Measurements from ENCODE around the gene MPDZ.

Gene MPDZ

DNA sequence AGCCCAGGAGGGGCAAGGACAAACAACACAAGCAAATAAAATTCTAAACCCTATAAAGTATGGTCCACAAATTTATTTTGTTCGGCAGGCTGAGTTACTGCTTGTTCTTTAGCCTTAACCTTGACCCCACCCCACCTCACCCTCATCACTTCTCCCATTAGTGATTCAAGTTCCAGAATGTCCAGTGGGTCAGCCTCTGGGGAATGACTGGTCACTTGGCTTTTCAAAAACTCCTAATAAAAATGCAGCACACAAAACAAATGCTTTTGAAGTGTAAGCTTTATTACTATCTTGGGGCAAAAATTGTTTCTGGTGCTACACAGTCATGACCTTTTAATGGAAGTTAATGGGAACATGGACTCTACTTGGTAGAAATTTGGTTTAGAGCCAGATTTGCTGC lies 142.1 kb downstream of the MPDZ start:
- no peak for DNase-seq

DNA sequence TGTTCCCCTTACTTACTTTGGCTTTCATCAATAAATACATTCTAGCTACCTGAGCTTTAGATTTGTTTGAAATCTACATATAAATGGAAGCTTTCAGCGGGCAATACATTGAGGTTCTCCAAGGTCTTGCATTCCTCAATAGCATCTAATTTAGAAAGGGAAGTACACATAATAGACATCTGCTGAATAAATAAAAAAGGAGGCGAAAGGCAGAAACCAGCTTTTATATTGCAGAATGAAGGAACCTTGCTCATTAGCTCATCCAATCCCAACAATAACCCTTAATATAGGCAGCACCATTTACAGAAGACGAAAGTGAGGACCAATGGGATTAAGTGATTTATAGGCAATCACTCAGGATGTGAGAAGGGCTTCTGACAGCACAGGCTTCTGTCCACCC lies 147.5 kb downstream of the MPDZ start:
- no peak for DNase-seq

DNA sequence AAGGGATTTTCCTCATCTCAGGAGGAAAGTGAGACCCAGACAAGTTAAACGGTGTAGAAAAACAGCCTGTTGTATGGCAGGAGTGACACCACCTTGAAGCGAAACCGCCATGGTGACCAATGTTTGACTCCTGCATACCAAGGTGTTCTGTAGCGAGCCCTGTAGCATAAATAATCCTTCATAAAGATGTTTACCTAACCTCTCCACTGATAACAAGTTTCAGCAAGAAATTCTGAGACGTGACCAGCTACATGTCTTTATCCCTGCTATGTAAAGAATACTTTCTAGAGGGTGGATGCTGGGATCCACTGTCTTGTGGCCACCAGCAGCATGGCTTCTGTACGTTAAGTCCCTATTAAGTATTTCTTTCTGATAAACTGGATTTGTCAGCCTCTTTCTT lies 148.1 kb downstream of the MPDZ start:
- DNase-seq = no peak

DNA sequence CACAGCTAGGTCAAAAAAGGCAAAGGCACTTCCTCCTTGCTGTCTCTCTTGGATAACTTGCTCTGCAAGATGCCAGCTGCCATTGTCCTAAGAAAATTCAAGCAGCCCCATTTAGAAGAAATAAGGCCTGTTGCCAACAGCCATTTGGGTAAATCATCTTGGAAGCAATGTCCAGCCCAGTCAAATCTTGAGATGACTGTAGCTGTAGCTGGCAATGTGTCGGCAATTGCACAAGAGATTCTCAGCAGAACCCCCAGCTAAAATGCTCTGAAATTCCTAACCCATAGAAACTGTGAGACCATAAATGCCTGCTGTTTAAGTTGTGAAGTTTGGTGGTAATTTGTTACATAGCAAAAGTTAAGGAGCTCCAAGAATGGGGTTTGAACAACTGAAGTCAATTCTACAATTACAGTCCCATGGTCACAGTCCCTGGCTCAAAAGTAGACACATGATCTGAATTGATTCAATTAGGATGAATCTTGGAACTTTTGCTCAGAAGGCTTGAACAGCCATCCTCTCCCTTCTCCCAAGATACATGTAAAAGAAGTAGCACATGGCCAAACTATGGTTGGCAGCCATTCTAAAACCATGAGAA lies 151.1 kb downstream of the MPDZ start:
- no peak for DNase-seq

DNA sequence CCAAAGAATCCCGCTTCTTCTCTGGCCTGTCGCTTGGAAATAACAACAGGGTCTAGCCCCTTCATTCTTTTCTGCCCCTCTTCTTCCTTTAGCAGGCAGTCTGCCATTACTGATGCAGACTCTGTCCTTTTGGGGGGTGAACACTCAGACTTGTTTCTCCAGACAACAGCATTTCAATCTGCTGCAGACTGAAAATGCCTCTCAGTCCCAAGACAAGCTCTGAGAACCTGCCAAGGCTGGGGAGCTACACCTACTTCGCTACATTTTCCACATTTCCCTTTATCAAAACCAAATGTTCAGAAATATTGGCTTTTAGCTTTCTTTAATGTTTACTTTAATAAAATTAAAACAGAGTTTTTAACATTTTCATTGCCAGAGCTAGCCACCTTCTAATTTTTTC lies 152.4 kb downstream of the MPDZ start:
- no peak for DNase-seq

DNA sequence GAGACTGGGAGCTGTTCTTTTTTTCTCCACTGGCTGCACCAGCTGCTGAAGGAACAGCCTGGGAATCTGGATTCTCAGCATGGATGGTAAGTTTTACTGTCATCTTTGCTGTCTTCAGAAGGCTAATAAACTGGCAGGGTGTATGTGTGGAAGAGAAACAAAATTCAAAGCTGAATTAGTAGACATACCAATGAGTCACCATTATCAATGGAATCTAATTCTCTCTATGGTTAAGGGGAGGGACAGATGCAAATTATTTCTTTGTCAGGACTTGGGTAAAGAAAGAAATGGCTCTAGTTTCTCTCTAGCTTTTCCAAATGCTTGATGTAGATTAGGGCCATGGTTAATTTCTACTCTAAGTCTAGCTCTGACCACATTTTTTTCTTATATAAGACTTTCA lies 154.2 kb downstream of the MPDZ start:
- no peak for DNase-seq

DNA sequence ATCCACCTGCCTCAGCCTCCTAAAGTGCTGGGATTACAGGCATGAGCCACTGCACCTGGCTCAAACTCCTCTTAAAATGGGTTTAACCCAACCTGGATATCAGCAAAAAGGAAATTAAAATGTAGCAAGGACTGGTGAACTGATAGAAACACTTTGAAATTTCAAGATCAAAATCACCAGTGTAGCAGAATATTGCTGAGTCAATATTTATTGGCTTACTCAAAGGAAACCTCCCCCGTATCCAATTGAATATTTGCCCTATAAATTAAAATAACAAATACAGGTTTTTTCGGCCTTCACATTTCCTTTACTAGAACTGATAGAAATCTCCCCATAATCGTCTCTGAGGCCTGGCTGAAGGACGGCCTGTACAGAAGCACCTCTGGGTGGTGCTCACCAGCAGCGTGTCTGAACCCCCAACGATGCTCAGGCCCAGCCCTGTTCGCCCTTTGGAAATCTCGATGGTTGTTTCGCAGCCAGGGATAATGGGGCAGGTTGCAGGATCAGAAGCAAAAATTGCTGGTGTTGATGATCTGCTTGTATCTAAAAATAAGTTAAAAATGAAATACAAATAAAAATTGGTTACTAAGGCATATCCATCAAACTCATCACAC lies 156.6 kb downstream of the MPDZ start:
- DNase-seq = no peak

DNA sequence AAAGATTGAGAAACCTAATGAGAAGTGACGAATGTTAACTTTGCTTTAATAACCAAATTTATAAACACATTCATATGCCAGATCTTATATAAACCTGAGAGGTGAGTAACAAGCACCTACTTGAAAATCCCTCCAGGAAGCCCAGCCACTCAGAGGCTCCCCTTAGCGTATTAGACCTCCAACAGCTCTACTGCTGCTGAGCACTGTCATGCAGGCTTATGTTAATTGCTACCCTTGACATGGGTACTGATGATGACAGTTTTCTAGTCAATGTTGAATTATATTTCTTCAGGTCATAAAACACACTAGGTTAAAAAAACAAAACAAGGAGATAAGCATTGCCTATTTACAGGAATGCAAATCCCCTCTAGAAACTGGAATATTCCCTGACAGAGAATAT lies 161.2 kb downstream of the MPDZ start:
- no peak for DNase-seq

DNA sequence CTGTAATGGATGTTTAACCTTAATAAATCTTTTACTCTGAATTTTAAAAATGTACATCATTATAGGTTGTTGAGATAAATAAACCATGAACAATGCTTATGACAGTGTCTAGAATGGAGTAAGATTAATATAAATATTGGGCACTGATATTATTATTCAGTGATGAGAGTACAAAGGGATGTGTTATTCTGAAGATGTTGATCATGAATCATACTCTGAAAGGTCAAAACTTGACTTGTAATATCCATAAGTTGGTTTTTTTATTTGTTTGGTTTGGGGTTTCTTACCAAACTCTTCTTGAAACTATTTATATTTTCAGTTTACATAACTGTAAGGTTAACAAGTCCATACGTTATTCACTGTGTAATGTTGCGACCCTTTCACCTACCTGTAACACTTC lies 163.2 kb downstream of the MPDZ start:
- DNase-seq = no peak

DNA sequence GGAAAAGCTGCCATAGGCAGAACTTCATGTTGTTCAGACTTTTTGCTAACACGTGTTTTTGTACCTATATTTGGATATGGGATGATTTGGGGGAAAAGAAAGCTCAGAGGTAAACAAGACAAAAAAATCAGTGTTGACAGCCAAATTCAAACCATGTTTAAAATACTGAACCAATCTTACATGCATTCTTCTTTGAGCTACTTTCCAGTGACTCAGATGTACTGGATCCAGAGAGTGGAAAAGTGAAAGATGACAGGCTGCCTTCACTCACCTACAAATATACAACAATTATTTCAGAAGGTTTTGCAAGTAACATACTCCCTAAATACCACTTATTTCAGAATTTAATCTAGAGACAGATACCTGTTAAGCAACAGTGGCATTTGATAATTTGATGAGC lies 165.7 kb downstream of the MPDZ start:
- DNase-seq = no peak

DNA sequence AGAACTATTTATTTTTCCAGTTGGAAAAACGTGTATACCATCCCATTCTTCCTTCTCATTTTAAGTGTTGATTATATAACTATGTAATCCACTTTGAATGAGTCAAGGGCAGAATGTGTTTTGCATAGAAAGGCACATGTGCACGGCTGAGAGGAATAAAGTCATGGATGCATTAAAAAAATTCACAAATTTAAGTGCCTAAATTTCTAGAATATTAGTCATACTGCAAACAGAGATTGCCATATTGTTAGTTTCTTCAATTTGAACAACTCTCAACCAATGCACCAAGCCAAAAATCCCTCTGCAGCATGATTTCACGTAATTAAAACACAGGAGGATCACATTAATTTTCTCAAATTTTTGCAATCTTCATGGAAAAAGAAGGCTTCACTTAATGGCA lies 166.3 kb downstream of the MPDZ start:
- no peak for DNase-seq

DNA sequence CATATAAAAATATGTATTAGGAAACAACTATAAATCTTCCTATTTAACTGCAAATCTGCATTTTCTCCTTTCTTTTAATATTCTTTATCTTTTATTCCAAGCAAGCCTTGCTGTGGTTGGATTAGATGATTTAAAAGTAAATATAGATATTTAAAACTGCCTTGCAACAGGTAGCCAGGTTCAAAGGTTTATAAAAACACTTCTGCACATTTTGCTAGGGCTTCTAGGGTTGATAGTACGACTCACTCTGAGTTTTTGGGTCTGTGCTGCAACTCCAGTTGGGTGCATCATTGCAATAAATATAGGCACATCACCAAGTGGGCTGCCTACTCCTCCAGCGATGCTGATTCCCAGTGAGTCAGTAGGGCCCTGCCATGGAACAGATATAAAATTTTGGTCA lies 167.7 kb downstream of the MPDZ start:
- no peak for DNase-seq

DNA sequence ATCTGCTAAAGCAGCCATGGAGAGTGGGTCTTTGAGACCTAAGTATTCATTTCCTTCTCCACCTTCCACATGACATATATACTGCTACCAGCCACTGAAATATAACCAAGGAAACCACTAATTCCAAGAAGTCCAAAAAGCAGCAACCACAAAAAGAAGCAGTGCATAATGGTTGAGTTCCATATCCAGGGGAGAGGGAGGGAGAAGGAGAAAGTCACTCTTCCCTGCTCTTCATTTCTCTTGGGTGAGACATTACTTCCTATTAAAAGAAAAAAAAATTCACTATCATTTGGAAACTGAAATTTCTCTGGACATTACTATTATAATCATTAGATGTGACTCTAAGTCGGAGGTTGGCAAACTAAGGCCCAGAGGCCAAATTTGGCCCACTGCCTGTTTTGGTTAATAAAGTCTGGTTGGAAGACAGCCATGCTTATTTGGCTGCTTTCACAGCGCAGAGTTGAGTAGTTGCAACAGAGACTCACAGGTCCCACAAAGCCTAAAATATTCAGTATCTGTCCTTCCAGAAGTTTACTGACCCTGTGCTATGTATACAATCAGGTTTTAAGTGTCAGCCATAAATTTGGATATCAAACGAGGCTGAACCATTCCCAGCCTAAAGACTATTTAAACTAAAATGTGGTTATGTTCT lies 168.6 kb downstream of the MPDZ start:
- no peak for DNase-seq

DNA sequence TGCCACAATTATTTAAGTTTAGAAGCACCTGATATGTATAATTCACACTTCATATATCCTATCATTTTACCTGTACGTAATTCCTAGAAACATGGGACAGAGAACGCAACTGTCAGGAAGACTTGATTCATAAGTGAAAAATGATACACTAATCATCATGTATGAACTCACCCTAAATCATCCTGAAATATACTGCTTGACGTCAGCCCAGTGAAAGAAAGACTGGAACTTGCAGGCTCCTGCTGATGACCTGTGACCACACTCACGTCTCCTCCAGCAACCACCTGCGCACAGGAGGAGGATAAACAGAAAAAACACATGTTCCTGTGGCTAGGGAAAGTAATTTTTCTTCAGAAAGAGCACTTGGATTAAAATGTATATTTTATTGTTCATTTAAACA lies 169.7 kb downstream of the MPDZ start:
- DNase-seq = no peak

DNA sequence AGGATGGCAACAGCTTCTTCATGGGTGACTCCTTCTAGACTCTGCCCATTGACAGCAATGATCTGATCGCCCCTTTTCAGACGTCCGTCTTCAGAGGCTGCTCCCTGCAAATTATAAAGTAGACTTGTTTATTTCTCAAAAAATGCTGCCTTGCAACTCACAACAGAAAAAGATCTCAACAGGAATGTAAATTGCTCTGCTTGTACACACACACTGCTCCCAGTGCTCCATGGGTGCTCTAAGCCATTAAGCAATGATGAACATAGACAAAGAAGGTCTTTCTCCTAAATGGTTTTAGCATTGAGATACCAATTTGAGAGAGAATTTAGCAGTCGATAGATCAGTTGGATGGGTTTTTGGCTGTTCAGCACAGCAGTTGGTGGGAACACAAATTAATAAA lies 172.5 kb downstream of the MPDZ start:
- DNase-seq = no peak

DNA sequence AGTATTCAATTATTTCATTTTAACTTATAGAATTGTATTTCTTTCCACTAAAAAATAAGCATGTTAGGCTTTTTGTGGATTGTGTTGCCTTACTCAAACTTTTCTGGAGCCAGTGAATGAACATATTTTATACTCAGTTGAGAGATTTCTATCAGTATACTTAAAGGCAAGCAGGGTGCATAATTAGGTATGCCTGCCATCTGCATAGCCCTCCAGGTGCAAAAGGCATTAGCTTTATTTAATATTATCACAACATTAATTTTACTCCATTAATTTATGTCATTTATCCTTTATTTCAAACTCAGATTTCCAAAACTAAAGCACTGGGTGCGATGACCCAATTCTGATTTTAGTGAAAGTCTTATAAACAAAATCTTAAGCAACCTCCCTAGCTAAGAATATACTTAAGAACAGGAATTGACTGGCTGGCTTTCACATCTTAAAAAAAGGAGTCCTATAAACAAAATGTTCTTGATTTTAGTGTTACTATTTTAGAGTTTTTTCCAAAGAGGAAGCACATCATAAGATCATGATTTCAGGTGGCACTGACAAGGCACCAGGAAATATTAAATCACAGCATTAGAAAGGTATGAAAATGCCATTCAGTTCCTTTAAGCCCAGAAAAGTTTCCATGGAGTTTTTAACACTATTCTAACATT lies 178.4 kb downstream of the MPDZ start:
- DNase-seq = no peak

DNA sequence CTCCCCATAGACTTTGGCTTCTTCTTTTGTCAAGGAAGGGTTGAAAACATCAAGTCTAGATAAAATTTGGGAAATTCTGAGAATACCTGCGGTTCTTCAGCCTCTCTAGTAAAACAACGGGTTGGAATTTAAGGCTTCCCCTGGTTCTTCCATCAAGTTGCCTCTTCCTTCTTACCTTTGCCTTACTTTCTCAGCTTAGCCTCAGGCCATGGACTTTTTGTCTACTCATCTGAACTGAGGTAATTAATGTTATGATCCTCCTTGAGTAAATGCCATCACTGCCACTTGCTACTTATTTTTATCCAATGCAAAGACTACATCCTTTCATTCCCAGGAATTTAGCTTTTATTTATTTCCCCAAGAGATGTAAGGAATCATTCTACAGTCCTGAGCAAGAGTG lies 184.4 kb downstream of the MPDZ start:
- DNase-seq = no peak

DNA sequence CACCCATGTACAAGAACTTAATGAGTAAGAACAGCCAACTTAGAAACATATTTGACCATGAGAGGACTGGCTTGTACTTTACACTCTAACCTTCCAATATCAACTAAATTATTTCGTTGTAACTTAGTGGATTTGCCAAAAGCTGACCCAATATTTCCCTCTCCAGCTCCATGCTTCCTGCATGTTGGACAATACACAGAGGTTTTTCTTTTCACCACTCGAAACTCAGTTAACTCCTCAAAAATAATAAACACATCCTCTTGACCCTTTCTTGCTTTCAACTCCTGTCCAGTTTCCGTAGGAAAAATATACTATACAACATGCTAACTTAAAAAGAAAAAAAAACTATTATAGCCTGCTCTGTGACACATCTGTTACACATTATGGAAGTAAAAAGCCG lies 188.9 kb downstream of the MPDZ start:
- DNase-seq = no peak

DNA sequence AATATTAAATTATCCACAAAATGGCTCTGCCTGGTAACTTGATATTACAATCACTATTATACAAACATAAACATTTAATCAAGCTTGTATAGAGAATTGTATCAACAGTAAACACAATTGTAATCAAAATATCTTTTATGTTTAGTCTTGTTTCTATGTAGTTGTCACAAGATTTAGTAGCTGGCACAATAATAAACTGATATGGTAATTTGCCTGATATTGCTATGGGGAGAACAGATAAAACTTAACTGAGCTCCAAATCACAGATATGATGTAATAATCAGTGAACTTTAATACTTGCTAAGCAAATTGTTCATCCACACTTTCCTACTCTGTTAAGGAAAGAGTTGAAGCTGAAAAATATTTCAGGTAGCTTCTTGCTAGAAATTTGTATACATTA lies 189.8 kb downstream of the MPDZ start:
- DNase-seq = no peak

DNA sequence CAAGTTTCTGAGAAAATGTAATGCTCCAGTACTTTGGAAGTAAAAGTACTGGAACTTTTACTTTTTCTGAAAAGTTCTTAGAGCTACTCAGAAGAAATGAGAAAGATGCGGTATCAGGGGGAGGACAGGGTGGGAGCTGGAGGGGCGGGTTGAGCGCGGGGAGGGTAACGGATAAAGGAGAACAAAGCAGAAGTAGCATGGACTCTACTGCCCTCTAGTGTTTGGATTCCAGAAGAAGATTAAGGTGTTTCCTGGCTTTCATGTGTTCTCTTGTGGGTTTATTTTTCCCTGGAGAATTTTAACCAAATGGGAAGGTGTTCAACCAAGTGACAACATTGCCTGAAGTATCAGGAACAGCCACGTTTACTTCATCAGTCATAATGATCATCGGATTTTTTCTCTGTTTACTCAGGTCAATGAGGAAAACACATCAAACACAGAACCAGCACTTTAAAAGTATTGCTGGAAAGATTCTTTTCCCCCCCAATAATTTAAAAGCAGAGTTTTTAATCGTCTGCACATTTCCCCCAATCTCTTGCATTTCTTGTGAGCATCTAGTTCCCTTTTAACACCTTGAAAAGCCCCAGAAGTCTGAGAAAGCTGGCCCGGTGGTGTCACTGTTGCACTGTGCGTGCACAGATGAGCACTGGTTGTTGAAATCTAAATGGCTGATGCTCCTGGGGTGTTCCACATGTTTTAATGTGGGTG lies 190.6 kb downstream of the MPDZ start:
- peak; percentile 15 to 56 (median 42) for DNase-seq

DNA sequence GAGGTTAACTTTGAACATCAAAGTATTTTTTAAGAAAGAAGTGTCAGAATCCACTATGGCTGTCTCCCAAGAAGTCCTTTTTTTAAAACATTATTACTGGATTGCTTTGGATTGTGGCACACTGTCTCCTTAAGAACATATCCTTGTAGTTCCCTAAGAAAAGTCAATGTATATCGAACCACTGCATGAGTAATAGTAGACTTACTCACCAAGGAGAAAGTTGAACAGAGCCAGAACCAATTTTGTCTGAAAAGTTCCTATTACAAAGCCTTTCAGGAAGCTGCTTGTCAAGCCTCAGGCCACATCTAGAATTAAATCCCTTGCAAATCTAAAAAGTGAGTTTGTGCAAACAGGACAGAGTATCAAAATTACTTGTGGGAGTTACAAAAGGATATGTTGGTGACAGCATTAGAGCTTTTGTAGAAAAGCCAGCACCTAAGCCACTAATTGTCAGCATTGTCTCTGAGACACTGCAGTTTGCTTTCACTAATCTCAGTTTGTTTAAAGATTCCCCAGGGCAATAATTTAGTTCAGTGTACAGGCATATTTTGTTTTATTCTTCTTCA lies 195.4 kb downstream of the MPDZ start:
- DNase-seq = no peak

DNA sequence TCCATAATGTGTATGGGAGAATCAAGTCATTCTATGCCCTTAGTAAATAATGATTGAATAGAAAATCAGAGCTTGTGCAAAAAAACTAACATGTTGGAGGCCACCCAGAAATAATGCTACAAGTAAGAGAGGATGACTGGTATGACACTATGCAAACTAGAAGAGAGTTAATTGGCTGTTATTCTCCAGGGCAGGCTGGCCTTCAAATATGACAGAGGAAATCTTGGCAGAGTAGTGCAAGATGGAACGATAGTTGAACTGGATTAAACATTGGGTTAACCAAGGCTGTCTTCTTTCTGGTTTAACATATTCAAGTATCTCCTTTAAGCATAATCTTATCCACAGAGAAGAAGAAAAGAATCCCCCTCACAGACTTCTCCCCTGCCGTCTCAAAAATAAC lies 196.1 kb downstream of the MPDZ start:
- no peak for DNase-seq

DNA sequence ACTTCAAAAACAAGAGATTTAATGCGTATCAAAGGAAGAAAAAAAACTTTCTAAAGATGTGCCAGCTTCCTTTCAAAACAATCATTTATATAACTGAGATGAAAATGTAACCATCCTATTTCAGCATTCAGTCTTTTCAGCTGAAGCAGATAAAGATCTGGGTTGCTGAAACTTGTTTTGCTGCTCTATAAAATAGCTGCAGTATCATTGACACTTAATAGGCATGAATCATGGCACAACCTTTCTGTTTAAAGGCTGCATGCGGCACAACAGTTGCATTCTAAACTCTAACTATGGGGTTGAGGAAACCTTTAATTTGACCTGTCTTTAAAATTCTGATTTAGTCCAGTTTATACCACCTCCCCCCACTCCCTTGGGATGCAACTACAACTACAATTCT lies 196.7 kb downstream of the MPDZ start:
- DNase-seq = no peak
